ENCODE results near the gene GCFC2.
"Not testable (repeated sequence)": the region's sequence is repeated elsewhere in the genome, so short reads cannot be mapped to it uniquely, and the experiment has no call there.

GCFC2 gene

DNA sequence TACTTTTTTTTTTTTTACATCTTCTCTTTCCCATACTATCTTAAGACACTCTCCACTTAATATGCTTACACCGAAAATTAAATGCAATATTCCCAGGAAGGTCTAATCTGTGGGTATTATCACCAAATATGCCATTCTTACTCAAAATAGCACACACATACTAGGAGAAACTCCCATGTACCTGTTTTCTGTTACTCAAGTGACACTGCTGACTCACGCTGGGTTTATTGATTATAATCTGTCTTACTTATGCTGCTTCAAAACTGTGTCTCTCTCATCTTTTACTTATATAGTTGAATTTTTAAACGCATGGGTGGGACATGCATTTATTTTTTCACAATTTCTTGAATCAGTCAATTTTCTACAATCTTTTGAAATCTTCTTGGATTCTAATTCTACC, 34.3 kb downstream of the GCFC2 start:
- DNase-seq, result no peak

DNA sequence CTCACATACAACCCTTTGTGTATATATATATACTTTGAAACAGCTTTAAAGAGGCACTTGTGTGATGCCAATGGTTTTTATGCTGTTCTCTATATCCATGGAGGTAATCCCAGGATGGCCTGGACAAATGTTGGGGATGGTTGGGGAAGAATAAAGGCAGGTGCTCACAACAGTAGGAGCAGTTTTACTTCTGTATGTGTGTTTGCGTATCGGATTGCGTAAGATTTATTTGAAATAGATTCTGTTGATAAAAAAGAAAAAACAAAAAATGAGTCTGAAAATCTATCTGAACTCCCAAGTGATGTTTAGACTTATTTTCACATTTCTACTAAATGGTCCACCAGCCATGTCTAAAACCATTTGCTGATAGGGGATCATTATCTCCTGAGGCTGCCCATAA, 34.8 kb downstream of the GCFC2 start:
- no peak for DNase-seq

DNA sequence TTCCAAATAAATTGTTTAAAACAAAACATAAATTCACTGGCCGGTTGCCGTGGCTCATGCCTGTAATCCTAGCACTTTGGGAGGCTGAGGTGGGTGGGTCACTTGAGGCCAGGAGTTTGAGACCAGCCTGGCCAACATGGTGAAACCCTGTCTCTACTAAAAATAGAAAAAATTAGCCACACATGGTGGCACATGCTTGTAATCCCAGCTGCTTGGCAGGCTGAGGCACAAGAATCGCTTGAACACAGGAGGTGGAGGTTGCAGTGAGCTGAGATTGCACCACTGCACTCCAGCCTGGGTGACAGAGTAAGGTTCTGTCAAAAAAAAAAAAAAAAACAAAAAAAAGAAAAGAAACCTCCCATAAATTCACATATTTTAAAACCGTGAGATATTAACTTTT, 35.3 kb downstream of the GCFC2 start:
- not testable (repeated sequence) for DNase-seq

DNA sequence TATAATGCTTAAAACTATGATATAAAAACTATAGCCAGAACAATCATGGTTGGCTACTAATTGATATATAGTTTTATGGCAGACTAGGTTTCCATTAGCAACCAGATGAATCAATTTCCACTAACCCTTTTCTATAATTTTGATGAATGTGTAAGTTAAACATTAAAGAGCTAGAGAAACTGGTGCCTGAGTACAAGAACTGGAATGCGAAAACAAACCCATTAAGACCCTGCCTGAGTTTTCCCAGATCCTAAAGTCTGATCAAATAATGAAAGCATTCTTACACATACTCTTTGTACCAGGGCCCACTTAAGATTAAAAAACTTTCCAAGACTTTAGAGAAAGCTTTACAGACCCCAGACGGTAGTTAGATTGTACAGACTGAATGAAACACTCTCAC, 42.8 kb downstream of the GCFC2 start:
- no peak for DNase-seq

DNA sequence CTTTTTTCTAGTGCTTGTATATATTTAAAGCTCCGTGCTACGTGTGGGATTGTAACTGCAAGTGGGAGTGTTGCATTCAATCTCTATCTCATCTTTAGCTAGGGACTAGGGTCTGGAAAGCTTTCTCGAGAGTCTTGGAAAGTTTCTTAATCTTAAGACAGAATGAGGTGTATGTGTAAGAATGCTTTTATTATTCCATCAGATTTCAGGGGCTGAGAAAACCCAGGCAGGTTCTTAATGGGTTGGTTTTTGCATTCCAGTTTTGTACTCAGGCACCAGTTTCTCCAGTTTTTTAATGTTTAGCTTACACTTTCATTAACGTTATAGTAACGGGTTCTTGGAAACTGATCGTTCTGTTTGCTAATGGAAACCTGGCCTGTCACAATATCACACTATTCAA, 43.8 kb downstream of the GCFC2 start:
- no peak for DNase-seq

DNA sequence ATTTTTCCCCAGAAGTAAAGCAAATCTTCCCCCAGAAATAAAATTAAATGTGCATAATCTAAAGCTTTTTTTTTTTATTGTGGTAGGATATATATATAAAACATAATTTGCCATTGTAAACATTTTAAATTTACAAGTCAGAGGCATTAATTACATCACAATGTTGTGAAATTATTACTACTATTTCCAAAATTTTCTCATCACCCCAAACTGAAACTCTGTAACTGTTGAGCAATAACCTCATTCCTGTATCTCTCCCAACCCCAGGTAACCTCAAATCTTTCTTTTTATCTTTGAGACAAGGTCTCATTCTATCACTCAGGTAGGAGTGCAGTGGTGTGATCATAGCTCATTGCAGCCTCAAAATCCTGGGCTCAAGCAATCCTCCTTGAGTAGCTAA, 52.9 kb downstream of the GCFC2 start:
- DNase-seq, result no peak

DNA sequence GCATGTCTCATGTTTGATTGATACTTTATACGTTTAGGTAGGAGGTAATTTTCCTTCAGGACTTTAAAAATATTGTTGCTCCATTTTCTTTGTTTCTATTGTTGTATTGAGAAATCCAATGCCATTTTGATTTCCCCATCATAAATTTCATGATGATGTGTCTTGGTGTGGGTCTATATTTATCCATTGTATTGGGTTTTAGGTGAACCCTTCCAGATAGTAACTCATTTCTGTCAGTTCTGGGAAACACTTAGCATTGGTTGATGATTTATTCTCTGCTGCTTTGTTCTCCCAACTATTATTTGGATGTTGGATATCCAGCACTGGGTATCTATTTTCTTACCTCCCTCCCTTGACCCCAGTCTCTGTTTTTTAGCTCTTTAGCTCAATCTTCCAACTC, 54.2 kb downstream of the GCFC2 start:
- DNase-seq, result no peak

DNA sequence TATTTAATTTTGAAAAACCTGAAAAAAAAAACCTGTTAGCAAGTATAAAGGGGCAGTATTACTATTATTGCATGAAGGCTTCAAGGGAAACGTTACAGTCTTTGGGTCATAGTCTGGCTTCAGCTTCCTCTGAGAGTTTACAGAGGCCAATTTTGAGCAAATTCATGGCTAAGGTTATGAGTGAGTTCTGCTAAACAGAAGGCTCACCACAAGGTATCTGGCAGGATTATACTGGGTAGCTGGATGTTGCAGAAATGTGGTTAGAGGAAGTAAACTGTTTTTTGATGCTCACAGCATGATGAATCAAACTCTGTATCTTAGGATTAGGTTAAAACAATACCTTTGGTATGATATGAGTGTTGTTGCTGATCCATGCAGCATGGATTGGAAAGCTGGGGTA, 54.9 kb downstream of the GCFC2 start:
- no peak for DNase-seq

DNA sequence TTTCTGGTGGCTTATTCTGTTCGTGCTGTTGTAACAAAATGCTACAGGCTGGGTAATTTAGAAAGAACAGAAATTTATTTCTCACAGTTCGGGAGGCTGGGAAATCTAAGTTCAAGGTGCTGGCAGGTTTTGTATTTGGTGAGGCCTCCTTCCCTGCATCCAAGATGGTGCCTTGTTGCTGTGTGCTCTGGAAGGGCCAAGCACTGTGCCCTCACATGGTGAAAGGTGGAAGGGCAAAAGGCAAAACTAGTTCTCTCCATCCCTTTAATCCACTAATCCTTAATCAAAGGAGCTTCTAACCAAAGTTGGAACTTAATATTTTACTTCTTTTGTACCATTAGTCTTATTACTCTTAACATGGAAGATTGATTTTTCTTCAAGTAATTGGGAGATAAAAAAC, 56.7 kb downstream of the GCFC2 start:
- DNase-seq, result no peak

DNA sequence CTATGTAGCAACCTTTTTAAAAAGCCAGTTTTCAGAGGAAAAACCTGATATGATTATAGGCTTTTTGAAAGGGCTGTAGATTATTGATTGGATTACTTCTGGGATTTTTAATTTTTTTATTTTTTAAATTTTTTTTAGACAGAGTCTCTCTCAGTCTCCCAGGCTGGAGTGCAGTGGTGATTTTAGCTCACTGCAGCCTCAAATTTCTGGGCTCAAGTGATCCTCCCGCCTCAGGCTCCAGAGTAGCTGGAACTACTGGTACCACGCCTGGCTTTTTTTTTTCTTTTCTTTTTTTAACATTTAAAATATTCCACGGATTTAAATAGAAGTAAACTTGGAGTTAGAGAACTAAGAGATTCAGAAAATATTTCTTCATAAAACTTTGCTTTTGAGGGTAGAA, 62.9 kb downstream of the GCFC2 start:
- DNase-seq, result no peak

DNA sequence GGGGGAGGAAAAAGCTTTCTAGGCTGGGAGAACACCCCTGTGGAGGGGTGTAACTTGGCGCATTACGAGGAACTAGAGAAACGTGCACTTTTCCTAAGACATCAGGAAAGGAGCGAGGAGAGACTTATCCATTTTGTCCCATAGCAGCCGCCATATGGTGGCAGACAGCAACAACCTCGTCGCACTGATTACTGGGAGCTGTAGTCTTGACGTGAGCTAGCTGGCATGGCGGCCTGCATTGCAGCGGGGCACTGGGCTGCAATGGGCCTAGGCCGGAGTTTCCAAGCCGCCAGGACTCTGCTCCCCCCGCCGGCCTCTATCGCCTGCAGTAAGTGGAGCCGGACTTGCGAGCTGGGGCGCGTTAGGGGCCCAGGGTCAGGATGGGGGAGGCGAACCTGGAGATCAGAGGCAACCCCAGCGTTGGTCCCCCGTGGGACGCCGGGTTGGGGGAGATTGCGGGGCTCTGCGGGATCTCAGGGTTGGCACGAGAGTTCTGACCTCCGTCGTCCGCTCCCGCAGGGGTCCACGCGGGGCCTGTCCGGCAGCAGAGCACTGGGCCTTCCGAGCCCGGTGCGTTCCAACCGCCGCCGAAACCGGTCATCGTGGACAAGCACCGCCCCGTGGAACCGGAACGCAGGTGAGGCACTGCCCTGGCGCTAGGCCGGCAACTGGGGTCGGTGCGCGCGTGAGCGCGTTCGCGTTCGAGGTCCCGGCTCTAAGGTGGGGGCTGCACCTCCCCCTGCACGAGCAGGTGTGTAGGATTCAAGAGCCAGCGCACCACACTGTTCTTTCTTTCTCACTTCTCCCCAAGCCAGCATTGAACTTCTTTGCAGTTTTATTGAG, 63.9 kb downstream of the GCFC2 start, which contains the start of gene MRPL19:
Gene MRPL19, plus strand, starts transcription at position 201 of the 843 bp plus-strand sequence. Its CDS starts 25 bp downstream, at position 226.
- peak; percentile 82 for DNase-seq

DNA sequence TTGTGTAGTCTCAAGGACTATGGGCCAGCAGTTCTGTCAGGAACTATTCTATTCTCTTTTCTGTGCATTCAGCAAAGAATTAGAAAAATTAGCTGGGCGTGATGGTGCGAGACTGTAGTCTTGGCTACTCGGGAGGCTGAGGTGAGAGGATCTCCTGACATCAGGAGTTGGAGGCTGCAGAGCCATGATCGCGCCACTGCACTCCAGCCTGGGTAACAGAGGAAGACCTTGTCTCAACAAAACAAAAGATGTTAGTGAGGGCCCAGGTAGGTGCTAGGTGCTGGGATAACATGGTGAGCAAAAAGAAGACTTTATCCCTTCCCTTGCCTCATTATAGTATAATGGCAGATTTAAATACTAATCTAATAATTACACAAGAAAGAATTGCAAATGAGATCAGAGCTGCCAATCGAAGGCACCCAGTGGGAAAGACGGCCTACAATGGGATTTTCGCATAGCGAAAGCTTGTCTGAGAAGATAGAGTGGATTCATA, 64.6 kb downstream of the GCFC2 start:
- DNase-seq, result no peak

DNA sequence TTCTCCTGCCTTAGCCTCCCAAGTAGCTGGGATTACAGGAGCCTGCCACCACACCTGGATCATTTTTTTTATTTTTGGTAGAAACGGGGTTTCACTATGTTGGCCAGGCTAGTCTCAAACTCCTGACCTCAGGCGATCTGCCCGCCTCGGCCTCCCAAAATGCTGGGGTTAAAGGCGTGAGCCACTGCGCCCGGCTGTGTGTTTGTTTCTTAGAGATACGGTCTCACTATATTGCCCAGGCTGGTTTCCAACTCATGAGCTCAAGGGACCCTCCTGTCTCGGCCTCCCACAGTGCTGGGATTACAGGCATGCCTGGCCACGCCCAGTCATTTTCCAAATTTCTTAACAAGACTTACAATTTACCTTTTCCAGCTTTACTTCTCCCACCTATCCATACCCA, 65.1 kb downstream of the GCFC2 start:
- DNase-seq, result no peak

DNA sequence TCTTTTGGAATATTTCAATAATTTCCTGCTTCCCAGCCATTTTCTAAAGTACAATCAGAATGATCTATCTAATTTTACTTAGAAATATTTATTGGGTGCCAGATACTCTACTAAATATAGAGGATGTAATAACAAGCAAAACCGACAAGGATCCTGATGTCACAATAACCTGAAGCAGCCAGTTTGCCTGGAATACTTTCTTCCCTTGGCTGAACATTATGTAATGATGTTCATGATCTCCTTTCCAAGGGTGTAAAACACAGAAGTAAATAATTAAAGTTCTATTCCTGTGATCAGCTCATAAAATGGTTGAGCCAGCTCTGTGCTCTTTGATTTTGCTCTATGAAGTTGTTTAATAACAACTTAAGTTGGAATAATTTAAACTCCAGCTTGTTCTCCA, 66.7 kb downstream of the GCFC2 start:
- DNase-seq, result no peak

DNA sequence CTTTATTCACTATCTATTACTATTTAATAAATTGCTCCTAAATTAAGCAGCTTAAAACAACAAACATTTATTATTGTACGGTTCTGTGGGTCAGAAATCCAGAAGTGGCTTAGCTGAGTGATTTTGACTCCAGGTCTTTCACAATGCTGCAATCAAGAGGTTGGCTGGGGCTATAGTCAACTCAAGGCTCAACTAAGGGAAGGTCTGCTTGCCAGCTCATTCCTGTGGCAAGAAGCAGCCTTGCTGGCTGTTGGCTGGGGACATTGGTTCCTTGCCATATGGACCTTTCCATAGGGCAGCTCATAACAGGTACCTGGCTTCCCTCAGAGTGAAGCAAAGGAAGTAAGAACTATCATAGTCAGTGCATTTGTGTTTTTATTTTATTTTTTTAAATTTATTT, 69.1 kb downstream of the GCFC2 start:
- no peak for DNase-seq

DNA sequence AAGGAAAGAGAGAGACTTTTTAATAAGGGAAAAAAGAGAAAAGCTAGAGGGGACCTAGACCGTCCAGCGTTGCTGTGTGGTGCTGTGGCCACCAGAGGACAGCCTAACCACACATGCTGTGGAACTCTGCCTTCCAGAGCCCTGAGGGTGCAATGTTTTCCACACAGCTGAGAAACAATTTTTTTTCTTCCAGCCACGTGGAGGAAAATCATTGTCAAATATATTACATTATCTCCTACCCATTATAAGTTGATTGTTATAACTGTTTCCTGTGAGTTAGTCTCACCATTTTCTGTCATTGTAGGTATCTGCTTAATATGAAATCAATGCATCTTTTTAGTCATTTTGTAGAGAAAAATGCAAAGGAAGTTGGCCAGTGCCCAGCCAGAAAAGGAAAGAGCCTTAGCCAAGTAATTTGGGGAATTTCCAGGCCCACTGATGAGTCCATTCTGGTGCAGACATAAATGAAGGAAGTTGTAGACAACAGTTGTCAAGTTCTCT, 70.0 kb downstream of the GCFC2 start:
- peak; percentile 20 for DNase-seq

DNA sequence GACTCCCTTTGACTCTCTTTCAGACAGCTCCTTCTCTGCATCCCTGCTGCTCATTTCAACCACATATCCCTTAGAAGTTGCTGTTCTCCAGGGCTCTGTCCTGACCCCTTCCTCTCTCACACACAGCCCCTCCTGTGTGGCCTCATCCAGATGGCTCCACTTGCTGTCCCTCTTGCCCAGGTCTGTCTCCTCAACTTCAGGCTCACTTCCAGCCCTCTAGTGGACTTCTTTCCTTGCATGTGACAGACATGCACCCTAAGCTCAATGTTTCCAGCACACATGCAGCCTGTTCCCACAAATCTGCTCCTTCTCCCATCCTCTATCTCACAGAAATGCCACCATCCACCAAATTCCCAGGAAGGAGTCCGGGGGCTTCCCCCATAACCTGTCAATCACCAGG, 73.1 kb downstream of the GCFC2 start:
- DNase-seq, result no peak

DNA sequence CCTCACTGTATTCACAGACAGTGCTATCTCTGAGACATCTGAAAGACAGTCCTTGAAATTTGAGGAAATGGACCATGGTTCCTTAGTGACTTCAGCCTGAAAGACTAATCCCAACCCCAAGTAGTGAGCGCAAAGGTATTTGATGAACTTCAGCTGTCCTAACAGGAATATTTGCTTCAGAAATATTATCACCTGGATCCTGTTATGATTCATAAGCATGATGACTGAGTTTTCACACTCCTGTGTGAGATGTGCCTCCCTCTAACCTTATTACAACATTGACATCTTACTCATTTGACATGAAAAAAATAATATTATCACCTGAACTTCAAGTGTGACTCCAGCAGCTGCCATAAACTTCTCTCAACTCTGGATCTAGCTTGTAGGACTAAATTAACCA, 75.8 kb downstream of the GCFC2 start:
- no peak for DNase-seq

DNA sequence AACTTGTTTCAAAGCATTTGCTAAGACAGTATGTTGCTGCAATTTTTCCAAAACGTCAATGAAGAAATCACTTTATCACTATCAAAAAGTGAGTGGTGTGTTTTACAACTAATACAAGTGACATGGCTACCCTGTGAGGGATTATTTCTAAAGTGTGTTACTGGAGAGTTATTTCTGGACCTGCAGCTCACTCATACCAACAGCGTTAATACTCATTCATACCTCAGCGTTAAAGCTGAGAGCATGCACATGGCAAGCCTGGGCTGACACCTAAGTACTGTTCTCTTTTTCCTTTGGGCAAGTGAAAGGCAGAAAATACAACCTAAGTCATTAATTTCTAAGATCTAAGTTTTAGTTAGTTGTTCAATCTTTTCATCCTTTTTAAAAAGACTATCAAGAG, 77.1 kb downstream of the GCFC2 start:
- DNase-seq, result no peak

DNA sequence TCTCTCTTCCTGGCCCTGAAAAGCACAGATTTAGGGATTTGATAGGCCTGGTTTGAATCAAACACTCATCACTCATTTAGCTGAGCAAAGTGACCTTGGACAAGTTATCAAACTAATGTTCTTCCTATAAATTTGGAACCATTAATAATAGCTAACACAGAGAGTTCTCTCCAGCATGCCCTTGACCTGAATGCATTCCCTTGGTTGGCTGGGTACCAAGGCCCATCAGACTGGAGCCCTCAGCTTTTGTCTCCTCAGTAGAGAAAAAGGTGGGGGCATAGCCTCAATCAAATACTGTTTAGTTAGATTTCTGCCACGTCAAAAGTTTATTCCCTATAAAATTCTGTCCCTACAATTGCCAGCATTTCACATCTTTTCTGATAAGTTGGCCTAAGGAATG, 77.9 kb downstream of the GCFC2 start:
- no peak for DNase-seq

DNA sequence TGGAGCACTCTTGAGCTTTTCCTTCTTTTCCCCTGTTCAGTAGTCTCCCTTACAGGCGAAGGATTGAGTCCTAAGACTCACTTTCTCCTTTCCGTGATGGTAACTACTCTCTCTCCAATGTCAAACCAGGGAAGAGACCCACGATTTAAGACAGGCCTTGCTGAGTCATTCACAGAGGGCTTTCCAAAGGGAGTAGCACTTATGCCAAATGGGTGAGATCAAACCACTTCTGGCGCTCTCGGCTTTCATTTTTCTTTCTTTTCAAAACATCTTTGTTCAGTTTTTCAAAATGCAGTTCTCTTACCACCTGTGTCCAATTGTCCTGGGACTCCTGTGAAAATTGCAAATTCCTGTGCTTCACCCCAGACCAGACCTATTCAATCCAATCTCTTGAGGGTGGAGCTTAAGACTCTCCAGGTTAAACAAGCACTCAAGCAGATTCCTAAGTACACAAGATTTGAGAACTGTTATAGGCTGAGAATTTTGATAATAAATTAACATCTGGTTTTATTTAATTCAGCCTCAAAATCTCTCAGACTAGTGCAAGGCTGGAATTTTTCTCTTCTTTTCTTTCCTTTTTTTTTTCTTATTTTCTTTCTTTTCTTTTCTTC, 78.5 kb downstream of the GCFC2 start:
- DNase-seq, result no peak

DNA sequence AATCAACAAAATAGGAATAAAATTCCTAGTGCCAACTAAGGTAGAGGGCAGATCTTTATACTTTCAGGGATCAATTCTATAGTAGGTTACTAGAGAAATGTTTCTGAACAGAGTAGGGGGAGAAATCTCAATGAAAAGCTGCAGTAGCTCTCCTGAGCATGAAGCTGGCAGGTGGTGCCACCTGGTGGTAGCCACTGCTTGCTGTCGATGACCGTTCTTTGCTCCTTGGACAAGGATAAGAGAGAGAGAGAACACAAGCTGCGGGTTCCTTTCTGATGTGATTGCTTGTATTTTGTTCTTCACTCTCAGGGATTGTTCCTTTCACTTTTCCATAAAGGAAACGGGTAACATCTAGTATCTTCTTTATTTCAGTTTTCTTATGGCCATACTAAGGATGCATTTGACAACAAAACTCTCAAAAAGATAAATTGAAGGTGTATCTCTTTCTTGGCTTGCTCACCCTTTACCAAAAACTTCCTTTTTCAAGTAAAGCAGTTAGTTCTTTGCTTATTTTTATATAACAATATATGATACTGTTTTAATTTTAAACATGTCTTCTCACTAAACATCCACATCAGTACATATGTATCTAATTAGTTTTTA, 82.7 kb downstream of the GCFC2 start:
- peak; percentile 69 for DNase-seq

DNA sequence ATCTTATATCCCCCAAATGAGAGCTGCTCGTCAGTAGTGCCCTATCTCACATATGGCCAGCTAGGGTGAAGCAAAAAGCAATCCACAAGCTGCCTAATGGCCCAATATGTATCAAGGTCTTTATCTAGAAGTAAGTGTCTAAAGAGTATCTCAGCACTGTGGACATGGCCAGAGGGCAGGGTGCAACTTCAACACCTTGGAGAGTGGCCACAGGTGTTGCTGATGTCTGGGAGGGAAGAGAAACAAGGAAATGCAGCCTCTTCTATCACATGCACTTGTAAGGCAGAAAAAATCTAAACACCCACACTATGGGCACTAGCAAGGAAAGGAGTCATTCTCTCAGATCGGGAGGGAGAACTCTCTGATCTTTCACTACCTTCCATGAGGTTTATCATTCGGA, 87.8 kb downstream of the GCFC2 start:
- no peak for DNase-seq

DNA sequence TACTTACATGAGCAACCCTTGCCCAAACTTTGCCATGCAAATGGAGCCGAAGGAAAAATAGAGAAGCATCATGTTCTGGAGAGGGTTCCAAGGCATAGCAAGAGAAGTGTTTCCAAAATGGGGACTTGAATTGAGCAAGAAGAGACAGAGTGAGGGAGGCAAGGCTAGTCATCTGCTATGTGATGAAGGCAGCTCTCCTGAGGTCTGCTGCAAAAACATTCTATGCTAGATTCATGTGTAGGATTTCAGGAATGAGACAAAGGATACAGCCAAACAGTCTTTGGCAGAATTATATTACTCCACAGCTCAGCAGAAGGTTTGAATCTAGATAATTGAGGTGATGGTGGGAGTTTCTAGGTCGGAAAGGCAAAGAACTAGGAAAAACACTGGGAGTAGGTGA, 88.2 kb downstream of the GCFC2 start:
- DNase-seq, result no peak
